HS-27A (cell line): ENCODE measurements around the gene MOV10L1.

Experiments
- DNase-seq: peaks from one replicate; pipeline ENCODE4 v3.0.0-alpha.2; 2012; ENCODE audit warnings: low read depth, missing footprints

The MOV10L1 gene

DNA sequence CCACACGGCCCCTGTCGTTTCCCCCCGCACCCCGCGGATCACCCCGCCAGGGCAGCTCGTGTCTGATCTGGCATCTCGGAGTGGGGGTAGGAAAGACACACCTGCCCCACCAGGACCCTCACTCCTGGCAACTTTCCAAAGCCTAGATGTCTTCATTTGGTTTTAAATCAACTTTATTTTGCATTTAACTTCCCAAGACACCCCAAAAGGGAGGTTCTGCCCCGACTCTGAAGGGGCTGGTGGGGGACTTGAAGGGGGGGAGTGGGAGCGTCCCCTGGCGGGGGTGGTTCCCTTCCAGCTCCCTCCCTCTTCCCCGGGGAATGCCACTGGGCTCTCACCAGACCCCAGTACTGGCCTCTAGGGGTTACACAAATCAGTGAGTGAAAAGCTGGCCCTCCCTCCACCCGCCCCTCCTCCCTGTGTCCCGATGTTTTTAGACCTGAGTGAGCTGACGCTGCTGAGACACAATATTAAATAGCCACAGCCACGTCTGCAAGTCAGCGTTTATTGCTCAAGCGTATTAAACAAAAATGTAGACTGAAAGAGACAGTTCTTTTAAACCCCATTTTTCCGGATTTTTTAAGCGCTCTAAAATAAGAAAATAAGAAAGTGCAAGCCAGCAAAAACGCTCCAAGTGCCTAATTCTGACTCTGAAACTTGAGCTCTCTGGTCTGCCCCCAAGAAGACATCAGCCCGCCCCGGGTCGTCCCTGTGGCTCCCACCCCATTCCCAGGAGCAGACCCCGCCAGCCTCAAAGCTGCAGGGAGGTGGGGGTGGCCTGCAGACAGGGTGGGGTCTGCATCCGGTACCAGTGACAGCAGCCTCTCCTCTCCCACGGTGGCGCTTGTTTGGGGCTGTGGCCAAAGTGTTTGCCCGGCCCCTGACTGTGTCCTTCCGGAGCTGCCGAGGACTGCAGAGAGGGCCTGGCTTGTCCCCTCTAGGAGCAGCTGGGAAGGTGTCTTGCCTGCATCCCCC lies 30.6 kb upstream of the MOV10L1 start:
- no peak for DNase-seq

- DNase-seq: no peak
Measured at GRCh38 chr22:50059881-50060262, 29.9 kb upstream of the MOV10L1 start.

GRCh38 chr22:50060441-50061140 lies 29.2 kb upstream of the MOV10L1 start:
- no peak for DNase-seq

DNA sequence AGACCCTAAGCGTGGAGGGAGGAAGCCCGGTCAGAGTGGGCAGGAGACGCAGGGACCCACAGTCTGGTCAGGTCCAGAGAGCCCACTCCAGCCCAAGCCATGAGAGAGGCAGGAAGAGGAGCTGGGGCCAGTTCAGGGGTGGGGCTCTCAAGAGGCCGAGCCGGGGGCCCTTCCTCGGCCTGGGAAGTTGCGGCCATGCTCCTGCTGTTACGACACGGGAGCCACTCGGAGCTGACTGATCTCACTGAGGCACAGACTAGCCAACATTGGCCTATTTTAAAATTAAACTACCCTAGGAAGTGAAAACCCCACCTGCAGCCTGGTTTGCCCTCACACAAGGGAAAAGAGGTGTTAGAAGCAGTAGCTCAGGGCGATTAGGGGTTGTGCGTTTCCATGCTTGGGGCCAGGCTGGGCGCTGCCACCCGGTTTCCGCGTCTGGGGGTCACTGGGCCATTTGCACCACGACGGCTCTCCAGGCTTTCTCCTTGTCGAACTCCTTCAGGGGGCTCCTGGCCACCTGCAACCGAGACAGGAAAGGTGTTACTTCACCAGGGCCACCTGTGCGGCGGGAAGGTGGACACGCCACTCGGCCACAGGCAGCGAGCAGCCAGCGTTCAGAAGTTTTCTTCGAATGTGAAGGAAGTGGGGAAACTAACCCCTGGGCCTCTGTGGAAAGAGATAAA lies 28.5 kb upstream of the MOV10L1 start:
- no peak for DNase-seq

DNA sequence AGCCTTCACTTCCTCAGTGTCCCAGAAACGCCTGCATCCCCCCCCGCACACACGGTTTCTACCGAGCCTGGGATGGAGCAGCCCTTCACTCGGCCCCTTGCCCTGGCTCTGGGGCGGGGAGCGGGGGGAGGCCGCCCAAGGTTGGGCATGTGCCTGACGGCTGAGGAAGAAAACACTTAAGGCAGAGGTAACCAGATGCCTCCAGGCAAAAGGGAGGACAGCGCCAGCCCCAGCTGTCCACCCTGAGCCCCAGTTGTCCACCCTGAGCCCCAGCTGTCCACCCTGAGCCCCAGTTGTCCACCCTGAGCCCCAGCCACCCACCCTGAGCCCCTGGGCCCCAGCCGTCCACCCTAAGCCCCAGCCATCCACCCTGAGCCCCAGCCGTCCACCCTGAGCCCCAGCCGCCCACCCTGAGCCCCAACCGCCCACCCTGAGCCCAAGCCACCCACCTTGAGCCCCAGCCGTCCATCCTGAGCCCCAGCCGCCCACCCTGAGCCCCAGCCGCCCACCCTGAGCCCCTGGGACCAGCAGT lies 27.9 kb upstream of the MOV10L1 start:
- DNase-seq: no peak

- DNase-seq: no peak
Measured at GRCh38 chr22:50062509-50063135, 27.2 kb upstream of the MOV10L1 start.

DNA sequence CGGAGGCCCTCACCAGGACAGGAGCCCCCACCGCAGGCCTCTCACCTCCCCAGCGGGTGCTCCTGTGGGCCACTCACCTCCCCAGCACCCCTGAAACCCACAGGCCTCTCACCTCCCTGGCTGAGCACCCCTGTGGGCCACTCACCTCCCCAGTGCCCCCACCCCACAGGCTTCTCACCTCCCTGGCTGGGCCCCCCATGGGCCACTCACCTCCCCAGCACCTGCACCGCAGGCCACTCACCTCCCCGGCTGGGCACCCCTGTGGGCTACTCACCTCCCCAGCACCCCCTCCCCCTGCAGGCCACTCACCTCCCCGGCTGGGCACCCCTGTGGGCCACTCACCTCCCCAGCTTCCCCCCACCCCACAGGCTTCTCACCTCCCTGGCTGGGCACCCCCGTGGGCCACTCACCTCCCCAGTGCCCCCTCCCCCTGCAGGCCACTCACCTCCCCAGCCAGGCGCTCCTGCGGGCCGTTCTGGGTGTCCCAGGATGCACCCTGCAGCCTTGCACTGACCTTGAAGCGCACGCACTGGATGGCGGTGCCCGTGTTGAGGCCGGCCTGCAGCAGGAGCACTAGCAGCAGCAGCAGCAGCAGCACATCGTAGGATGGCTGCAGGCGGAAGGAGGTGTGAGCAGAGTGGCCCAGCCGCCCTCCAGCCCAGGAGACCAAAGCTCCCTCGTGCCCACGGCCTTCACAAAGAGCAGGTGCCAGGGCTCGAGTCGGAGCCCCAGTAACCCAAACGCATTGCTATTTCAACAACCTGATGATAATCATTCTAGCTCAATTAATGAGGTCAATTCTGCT lies 26.0 kb upstream of the MOV10L1 start:
- DNase-seq: no peak

DNA sequence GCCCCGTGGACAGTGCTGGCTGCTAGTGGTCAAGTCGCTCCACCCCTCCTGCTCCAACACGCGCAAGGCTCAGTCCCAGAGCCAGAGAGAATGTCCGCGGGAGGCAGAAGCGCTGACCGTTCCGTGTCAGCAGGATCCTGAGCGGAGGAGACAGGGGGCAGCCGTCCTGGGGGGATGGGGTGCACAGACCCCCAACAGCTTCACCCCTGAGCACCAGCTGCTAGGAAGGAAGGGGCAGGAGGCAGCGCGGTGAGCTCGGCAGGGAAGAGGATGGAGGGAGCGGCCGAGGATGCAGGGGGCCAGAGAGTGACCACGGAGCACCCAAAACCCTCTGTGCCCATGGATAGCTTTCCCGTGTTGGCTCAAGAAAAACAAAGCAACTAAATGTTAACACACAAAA lies 25.4 kb upstream of the MOV10L1 start:
- DNase-seq: no peak

- no peak for DNase-seq
Measured at GRCh38 chr22:50067244-50067643, 22.6 kb upstream of the MOV10L1 start.

DNA sequence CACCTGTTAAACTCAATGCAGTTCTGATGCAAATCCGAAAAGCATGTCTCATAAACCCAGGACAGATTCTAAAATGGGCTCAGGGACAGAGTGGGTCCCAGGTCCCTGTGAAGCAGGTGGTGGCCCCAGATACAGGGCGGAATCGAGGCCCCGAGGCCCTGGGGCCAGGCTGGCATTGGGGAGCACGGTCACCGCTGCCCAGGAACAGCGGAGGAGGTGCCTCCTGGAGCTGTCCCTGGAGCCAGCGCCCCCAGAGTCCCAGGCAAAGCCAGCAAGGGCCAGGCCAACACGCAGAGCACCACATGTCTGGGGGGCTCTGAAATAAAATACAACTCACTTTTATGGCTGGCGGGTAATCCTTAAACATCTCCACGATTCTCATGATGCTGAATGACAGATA lies 21.7 kb upstream of the MOV10L1 start:
- DNase-seq: no peak

- DNase-seq: no peak
Measured at GRCh38 chr22:50070366-50070765, 19.4 kb upstream of the MOV10L1 start.

DNA sequence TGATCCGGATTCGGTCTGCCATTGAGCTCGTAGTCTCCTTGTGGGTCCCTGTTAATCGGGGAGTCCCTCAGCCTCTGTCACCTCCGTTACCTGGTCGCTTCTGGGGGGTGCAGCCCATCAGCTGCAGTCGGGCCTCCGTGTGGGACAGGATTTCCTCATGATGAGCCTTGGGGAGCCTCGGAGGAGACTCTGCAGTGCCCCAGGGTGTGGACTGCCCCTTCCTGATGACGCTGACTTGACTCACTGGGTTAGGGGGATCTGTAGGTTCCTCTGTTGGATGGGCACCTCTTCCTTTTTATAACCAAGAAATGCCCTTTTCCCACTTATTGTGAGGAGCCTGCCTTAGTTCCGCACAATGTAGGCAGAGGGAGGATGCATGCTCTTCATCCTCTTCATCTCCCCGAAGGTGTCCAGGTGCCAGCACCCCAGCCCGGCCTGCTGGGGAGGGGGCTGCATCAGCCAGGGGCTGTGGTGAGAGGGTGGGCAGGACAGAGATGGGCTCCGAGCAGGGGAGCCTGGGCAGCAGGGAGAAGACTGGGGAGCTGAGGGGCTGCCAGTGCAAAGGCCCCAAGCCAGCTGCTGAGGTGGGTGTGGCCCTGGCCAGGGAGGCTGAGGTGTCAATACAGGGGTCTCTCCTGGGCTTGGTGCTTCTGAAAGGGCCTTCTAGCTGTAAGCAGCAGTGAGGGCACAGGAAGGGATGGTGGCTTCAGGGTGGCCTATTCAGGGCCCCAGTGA lies 18.2 kb upstream of the MOV10L1 start:
- DNase-seq: no peak

DNA sequence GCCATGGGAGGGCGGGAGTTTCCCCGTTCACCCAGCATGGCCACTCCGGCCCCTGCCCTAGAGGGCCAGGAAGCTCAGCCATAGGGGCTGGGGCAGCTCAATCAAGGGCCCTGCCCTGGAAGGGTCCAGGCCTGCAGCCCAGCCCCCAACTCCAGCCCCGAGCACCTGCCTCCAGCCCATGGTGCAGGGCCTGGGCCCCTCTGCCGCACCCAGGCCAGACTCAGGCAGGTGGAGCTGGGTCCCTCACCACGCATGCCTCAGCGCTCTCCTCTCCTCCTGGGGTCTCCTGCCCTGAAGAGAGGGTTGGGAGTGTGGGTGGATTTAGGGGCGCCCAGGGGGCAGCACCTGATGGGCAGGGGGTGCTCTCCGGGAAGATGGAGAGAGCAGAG lies 17.6 kb upstream of the MOV10L1 start:
- DNase-seq: no peak

DNA sequence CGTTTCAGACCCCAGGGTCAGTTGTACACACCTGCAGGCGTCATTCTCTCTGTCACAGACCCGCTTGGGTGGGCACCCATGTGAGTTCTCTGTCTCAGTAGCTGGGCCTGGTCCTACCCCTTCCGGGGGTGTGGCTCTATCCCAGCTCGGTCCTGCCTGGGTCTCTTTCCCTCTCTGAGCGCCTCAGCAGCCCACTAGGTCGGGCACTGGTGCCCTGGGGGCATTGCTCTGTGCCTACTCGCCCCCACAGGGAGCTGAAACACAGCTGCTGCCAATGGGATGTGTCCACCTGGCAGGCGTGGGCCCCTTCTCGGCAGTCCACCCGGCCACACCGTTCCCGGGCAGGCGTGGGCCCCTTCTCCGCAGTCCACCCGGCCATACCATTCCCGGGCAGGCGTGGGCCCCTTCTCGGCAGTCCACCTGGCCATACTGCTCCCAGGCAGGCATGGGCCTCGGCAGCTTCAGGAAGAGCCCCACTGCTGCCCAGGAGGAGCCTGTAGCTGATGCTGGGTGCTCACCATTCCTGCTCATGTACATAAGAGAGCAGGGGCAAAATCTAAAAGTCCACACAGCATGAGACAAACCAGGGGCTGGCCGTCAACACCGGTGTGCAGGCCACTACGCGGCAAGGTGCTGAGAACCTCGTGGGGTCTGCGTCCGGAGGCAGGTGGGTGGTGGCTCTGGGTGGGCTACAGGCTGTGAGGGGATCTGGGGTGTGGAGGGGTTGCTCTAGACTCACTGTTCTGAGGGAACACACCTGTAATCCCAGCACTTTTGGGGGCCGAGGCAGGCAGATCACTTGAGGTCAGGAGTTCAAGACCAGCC lies 16.9 kb upstream of the MOV10L1 start:
- DNase-seq: no peak

- DNase-seq: no peak
Measured at GRCh38 chr22:50074056-50074455, 15.8 kb upstream of the MOV10L1 start.

DNA sequence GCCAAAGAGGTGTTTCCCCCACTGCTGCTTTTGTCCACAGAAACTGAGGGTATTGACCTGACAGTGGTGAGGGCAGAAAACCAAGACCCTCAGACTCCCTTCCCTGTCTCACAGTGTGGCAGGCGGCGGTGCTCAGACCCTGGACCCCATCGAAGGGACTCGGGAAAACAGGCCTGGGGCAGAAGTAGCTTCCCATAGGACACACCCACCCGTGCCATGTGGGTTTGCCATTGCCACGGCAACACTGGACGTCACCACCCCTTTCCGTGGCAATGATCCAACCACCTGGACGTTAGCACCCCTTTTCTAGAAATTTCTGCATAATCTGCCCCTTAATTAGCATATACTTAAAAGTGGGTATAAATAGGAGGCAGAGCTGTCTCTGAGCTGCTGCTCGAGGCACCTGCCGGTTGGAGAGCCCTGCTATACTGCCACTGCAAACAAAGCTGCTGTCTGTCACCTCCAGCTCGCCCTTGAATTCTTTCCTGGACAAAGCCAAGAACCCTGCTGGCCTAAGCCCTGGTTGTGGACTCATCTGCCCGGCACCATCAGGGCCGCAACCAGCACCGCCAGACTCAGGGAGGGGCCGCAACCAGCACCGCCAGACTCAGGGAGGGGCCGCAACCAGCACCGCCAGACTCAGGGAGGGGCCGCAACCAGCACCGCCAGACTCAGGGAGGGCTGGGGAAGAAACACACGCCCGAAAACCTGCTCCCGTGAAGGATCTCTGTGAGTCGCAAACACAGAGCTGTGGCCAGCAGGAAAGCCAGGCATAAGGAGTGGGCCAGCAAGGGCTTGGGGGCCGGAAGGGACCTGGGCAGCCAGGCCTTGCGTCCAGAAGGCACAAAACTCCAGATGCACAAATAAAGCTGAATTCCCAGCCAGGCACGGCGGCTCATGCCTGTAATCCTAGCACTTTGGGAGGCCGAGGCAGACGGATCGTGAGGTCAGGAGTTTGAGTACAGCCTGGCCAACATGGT lies 15.0 kb upstream of the MOV10L1 start:
- no peak for DNase-seq

GRCh38 chr22:50076646-50077535 lies 12.9 kb upstream of the MOV10L1 start:
- DNase-seq: no peak
